ENCODE data around the gene NAA25. TPM values are rescaled to one million over a fixed set of nuclear protein-coding genes. Genes with fewer than 3 reads are reported as not detected.
A peak's percentile ranks its signal among the peaks of the same experiment; 100 is the strongest.

The NAA25 gene
- total and polyA plus RNA-seq, 9 of the 15 experiments (the other 6 are each of a cell fraction or from before 2014, with no cell fraction given) = 26.6 to 59.6 (median 48.9) TPM

DNA sequence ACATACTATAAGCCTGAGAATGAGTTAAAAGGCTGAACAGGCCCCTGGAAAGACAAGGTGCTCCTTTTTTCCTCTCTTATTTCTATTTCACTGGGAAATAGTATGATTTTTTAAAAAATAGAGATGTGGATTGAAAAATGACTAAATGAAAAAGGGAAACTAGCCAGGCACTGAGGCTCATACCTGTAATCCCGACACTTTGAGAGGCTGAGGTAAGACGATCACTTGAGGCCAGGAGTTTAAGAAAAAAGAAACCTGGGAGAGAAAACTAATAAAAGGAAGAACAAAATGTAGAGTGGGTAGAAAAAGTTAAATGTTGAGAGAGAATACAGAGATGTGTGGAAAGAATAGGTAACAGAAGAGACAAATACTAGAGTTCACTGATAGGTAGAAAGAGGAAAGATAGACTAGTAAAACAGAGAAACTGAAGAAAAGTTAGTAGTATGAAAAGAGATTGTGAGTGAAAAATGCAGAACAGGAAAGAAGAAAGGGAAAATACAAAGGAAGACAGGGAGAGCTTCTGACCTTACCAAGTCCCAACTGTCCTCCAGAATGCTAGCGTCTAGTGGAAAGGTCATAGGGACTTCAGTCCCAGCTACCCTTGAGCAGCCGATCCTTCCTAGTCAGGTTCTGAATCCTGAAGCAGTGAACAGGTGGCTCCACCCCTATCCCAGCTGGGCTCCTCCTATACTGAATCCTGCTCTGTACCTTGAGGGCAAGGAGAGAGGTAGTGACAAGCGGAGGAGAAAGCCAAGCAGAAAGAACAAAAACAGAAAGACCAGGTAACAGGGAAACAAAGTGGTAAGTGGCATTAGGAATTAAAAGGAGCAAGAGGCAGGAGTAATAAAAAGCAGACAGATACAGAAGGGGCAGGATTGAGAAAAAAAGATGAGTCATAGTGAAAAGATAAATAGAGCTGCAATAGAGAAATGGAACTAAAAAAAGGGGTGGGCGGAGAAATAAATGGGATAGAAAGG is 102.9 kb downstream of the NAA25 start (continued):
- TF ChIP-seq TOE1 (IDR thresholded peaks at IDR 0.05; ENCODE audit: borderline replicate concordance) (0 out of 2 replicates have a peak, but pooled peaks have one; percentile 38), TOE1 (CRISPR knock-in tag; IDR thresholded peaks at IDR 0.05; ENCODE audit: borderline replicate concordance, low read depth) (no peak), ZKSCAN3 (CRISPR knock-in tag; IDR thresholded peaks at IDR 0.05) (no peak), IFI16 (CRISPR knock-in tag; IDR thresholded peaks at IDR 0.05) (no peak), ZNF766 (CRISPR knock-in tag; conservative IDR thresholded peaks at IDR 0.05) (no peak), EP300 (IDR thresholded peaks at IDR 0.05; ENCODE audit: low read length) (no peak), EGR1 (conservative IDR thresholded peaks at IDR 0.05) (no peak; the same call in 1 of the 2 replicates), LEF1 (IDR thresholded peaks at IDR 0.05) (peak; percentile 44), U2AF2 (optimal IDR thresholded peaks at IDR 0.05; ENCODE audit: low read depth, low read length) (no peak), ZNF695 (CRISPR knock-in tag; IDR thresholded peaks at IDR 0.05) (no peak), NR1H2 (CRISPR knock-in tag; IDR thresholded peaks at IDR 0.05) (no peak), ELF1 (tag; IDR thresholded peaks at IDR 0.05) (no peak), MED1 (CRISPR knock-in tag; IDR thresholded peaks at IDR 0.05; ENCODE audit: borderline replicate concordance) (no peak), BRCA1 (IDR thresholded peaks at IDR 0.05) (no peak), BRCA1 (CRISPR knock-in tag; IDR thresholded peaks at IDR 0.05) (no peak), RFX7 (CRISPR knock-in tag; IDR thresholded peaks at IDR 0.05) (no peak)
- TF ChIP-seq, protein P1, sequence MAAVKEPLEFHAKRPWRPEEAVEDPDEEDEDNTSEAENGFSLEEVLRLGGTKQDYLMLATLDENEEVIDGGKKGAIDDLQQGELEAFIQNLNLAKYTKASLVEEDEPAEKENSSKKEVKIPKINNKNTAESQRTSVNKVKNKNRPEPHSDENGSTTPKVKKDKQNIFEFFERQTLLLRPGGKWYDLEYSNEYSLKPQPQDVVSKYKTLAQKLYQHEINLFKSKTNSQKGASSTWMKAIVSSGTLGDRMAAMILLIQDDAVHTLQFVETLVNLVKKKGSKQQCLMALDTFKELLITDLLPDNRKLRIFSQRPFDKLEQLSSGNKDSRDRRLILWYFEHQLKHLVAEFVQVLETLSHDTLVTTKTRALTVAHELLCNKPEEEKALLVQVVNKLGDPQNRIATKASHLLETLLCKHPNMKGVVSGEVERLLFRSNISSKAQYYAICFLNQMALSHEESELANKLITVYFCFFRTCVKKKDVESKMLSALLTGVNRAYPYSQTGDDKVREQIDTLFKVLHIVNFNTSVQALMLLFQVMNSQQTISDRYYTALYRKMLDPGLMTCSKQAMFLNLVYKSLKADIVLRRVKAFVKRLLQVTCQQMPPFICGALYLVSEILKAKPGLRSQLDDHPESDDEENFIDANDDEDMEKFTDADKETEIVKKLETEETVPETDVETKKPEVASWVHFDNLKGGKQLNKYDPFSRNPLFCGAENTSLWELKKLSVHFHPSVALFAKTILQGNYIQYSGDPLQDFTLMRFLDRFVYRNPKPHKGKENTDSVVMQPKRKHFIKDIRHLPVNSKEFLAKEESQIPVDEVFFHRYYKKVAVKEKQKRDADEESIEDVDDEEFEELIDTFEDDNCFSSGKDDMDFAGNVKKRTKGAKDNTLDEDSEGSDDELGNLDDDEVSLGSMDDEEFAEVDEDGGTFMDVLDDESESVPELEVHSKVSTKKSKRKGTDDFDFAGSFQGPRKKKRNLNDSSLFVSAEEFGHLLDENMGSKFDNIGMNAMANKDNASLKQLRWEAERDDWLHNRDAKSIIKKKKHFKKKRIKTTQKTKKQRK (IDR thresholded peaks at IDR 0.05; ENCODE audit: borderline replicate concordance, low read depth, low read length) = no peak
